GM11168 (cell line): ENCODE measurements around the gene GTF2IRD1.
"Not testable (repeated sequence)": the region's sequence is repeated elsewhere in the genome, so short reads cannot be mapped to it uniquely, and the experiment has no call there.

Experiments
- in situ Hi-C: fragments of 300-500 bp; cut with MboI; formaldehyde crosslinking; loops from one replicate; pipeline ENCODE4 v1.12.0; 2022; ENCODE audit warnings: low sequenced_read_pairs; ENCODE audit not compliant: unreplicated experiment

The GTF2IRD1 gene

DNA sequence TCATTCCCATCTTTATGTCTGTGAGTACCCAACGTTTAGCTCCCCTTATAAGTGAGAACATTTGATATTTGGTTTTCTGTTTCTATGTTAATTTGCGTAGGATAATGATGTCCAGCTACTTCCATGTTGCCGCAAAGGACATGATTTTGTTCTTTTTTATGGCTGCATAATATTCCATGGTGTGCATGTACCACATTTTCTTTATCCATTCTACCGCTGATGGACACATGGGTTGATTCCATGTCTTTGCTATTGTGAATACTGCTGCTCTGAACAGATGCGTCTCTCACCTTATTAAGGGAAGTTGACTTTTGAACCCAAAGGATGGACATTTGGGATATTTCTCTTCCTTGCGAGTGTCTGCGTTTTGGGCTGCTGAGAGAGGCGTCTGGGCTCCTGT is 50.2 kb downstream of the GTF2IRD1 start:
- in situ Hi-C loops: no loop called here

DNA sequence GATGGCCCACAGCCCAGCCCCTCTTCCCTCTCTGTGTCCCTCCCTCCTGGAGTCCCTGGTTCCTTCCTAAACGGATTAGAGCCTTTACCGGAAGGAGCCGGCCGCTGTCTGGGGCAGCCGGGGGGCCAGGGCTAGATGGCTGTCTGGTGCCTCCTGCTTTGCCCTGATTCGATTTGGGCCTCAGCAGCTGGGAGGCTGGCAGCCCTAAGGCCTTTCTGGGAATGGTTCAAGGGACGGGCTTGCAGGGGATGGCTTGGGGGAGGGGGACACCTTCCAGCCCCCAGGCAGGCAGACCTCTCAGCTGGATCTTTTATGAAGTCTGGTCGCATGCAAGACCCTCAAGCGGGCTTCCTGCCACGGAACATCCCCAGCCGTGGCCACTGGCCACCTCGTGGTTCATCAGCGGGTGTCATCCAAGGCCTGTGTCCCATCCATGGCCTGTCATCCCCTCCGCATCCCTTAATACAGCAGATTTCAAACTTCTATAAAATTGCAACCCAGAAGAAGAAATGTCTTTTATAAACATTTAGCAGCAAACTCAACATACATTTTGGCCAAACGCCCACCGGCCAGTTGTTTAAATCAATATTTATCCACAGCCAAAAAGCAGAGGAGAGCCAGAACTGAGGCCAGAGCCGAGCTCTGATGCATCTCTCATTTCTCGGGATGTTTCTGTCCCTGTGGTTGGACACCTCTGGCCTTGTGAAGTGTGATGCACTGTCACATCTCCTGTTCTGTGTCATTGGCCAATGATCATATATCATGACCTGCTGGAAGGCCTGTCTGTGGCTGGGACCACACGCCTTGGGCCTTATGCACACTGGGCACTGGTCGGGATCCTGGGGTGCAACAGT is 52.0 kb downstream of the GTF2IRD1 start:
- in situ Hi-C loops: no loop called here

DNA sequence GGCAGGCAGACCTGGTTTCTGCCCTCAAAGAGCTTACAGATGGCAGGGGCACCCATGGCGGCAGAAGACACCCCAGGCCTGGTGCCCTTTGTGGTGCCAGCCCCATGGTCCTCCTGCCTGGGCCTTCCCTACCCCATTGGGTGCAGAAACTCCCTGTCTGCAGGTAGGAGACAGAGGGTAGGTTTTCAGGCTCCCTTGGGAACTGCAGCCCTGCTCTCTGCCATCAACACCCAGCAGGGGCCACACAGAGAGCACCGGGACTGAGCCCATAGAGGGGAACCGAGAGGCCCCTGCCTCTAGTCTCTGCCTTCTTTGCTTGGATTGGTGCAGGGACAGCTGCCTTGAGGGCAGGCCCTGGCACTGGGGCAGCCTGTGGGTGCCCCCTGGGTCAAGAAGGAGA is 52.6 kb downstream of the GTF2IRD1 start:
- in situ Hi-C loops: no loop called here

DNA sequence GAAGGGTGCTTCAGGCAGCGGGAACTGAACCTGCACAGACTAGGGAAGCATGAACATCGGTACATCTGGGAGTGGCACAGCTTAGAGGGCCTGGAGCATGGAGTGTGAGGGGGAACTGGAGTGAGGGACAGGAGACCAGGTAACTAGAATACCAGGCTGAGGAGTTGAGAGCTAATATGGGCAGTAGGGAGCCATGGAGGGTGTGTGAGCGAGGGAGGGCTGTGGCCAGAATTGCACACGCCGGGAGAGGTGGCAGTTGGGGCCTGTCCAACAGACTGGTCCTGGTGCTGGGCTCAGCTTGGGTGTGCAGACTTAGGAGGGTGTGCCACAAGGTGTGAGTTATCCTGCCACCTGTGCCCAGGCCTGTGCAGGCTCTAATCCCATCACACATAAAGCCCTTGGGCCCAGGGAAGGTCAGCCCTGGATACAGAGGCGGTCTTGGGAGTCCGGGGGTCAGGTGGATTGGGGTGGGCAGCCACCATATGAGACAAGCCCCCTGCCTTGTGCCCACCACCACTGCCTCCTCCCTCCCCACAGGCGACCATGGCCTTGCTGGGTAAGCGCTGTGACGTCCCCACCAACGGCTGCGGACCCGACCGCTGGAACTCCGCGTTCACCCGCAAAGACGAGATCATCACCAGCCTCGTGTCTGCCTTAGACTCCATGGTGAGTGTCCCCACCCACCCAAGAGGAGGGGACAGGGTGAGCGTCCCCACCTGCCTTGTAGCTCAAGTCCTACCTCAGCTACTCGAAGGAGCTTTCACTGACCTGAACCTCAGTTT is 54.0 kb downstream of the GTF2IRD1 start:
- in situ Hi-C loops: no loop called here

- in situ Hi-C loops: not testable (repeated sequence)
These were observed 55.7 kb downstream of the GTF2IRD1 start for GRCh38 chr7:74509453-74509852.

- in situ Hi-C loops: no loop called here
These were observed 57.6 kb downstream of the GTF2IRD1 start for GRCh38 chr7:74511345-74511744.

DNA sequence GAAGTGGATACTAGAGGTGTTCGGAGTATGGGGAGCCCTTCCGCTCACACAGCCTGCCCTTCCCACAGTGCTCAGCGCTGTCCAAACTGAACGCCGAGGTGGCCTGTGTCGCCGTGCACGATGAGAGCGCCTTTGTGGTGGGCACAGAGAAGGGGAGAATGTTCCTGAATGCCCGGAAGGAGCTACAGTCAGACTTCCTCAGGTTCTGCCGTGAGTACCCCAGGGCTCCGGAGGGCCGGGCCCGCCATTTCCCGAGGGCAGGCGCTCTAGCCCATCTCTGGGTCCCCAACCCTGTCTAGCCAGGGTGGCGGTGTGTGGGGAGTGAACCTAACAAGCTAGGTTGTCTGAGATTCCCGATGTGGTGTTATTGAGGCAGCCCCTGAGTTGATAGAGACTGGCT is 59.1 kb downstream of the GTF2IRD1 start:
- in situ Hi-C loops: no loop called here

DNA sequence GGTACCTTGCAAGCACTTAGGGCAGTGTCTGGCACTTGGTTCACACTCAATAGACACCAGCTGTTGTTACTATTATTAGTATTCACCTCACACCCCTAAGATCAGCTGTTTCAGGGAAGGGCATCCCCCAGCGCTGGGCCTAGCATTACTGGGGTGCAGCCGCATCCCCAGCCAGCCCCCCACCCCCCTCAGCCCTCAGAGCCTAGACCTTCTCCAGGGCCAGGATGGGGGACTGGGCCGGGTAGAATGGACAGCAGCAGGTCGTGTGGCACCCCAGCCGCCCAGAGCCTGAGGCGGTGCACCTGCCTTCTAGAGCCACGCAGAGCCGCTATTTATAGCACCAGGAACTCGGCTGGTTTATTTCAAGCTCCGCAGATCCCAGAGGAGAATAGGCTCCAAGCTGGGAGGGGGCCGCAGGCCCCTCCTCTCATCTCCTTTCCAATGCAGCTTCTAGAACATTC is 60.5 kb downstream of the GTF2IRD1 start:
- in situ Hi-C loops: no loop called here

DNA sequence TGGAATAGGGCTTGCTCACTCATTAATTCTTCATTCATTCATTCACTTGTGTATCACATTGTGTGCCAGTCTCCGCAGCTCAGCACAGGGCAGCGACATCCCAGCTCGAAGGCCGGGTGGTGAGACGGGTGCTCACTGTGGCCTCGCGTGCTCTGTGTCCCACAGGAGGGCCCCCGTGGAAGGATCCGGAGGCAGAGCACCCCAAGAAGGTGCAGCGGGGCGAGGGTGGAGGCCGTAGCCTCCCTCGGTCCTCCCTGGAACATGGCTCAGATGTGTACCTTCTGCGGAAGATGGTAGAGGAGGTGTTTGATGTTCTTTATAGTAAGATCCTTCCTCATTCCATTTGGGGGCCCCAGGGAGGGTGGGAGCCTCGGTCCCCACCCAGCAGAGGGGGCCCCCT is 61.6 kb downstream of the GTF2IRD1 start:
- in situ Hi-C loops: no loop called here

DNA sequence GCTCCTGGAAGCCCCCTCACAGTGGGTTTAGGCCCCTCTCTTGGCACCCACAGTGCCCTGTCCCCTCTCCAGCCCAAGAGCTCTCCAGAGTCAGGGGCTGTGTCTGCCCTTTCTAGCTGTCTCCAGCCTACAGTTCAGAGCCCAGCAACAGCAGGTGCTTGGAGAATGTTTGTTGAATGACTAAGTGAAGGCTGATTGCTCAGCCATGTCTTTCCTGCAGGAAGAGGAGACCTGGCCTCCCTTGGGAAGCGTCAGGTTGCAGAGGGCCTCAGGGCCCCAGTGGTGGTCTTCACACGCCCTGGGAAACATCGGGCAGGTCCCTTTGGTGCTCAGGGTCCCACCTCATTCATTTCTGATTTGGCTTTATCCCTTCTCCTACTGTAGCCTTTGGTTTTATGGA is 62.5 kb downstream of the GTF2IRD1 start:
- in situ Hi-C loops: no loop called here

DNA sequence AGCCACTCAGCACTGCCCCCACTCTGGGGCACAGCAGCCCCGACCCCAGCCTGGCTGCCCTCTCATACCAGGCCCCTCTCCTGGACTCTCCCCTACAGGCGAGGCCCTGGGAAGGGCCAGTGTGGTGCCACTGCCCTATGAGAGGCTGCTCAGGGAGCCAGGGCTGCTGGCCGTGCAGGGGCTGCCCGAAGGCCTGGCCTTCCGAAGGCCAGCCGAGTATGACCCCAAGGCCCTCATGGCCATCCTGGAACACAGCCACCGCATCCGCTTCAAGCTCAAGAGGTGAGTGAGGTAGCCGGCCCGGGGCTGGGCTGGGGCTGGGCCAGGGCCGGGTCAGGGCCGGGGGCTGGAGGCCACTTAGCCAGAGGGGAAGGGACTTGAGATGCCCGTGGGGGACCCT is 64.3 kb downstream of the GTF2IRD1 start:
- in situ Hi-C loops: no loop called here

DNA sequence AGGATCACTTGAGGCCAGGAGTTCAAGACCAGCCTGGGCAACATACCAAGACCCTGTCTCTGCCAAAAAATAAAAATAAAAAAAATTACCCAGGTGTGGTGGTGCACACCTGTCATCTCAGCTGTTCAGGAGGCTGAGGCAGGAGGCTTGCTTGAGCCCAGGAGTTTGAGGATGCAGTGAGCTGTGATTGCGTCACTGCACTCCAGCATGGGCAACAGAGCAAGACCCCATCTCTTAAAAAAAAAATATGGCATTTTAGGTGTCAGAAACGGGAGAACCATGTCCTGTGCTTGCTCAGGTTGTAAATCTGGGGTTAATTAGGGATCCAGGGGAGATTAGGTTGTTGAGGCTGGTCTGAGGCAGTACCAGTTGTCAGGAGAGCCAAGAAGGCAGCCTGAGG is 64.9 kb downstream of the GTF2IRD1 start:
- in situ Hi-C loops: no loop called here

DNA sequence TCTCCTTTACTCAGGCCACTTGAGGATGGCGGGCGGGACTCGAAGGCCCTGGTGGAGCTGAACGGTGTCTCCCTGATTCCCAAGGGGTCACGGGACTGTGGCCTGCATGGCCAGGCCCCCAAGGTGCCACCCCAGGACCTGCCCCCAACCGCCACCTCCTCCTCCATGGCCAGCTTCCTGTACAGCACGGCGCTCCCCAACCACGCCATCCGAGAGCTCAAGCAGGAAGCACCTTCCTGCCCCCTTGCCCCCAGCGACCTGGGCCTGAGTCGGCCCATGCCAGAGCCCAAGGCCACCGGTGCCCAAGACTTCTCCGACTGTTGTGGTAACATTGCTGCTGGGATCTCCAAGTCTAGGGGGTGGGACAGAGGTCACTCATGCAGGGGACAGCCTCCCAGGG is 65.7 kb downstream of the GTF2IRD1 start:
- in situ Hi-C loops: no loop called here

GRCh38 chr7:74521855-74522254 is 68.1 kb downstream of the GTF2IRD1 start:
- in situ Hi-C loops: no loop called here

- in situ Hi-C loops: no loop called here
These were observed 68.7 kb downstream of the GTF2IRD1 start for GRCh38 chr7:74522281-74522905.

DNA sequence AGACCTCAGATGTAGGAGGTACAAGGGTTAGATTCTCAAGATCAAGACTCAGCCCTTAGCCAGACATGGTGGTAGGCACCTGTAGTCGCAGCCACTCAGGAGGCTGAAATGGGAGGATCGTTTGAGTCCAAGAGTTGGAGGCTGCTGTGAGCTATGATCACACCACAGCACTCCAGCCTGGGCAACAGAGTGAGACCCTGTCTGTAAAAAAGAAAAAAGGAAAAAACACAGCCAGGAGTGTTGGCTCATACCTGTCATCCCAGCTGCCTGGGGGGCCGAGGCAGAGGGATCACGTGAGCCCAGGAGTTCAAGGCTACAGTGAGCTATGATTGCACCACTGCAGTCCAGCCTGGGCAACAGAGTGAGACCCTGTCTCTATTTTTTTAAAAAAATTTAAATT is 69.3 kb downstream of the GTF2IRD1 start:
- in situ Hi-C loops: no loop called here

GRCh38 chr7:74525140-74525539 is 71.4 kb downstream of the GTF2IRD1 start:
- in situ Hi-C loops: no loop called here

- in situ Hi-C loops: no loop called here
These were observed 72.2 kb downstream of the GTF2IRD1 start for GRCh38 chr7:74525881-74526280.

GRCh38 chr7:74526780-74527179 is 73.1 kb downstream of the GTF2IRD1 start:
- in situ Hi-C loops: no loop called here

- in situ Hi-C loops: no loop called here
These were observed 74.1 kb downstream of the GTF2IRD1 start for GRCh38 chr7:74527842-74528241.

GRCh38 chr7:74528773-74529172 is 75.1 kb downstream of the GTF2IRD1 start:
- in situ Hi-C loops: not testable (repeated sequence)
